Stimulated activated CD8-positive, alpha-beta memory T cell treated with anti-CD3 and anti-CD28 coated beads, Interleukin-7, amount 100 ng/mL, for 24 hours (primary cell): ENCODE measurements around the gene PTPN22.
A peak's percentile ranks its signal among the peaks of the same experiment; 100 is the strongest.

Experiments
- DNase-seq: peaks from one replicate; pipeline ENCODE4 v3.0.0-alpha.2; 2020; ENCODE audit warnings: low read depth

PTPN22 gene

DNA sequence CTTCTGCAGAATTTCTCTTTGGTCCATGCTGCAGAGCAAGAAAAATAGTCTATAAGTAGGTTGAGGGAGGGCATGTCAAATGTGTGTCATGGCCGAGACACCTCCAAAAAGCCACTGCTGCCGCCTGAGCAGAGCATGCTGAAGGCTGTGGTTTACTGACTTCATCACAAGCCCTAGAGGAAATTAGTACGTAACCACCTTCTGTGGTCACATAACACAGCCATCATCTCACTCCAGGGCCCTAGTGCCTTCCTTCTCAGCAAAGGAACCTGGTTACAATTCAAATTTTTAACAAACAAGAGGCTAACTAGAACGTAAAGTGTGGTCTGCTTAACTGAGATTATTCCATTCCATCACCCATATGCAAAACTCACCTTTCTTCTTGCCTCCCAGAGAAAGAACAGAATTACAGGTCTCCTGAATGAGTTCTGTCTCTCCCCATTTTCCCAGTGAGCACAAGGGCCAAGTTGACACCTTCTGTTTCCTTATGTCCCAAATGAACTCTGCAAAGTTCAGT, at the start of gene PTPN22:
Gene PTPN22 (minus strand): TSS at position 116 of the 517 bp plus-strand sequence.
- DNase-seq = peak; percentile 51

DNA sequence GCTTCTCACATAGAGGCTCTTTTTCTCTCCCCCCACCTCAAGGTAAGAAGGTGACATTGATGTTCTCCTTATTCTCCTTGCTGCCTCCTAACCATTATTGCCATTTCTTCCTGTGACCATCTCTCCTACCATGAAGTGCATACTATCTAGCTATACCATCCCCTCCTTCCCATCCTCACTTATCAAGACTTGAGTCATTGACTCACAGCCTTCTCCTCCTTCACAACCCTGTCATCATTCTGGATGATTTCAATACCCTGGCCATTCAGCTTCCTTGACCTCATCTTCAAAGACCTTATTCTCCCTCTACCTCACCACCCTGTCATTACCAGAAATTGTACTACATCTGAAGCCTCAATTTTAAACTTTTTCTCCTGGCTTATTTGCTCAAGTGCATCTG, 46.7 kb upstream of the PTPN22 start:
- DNase-seq = no peak

DNA sequence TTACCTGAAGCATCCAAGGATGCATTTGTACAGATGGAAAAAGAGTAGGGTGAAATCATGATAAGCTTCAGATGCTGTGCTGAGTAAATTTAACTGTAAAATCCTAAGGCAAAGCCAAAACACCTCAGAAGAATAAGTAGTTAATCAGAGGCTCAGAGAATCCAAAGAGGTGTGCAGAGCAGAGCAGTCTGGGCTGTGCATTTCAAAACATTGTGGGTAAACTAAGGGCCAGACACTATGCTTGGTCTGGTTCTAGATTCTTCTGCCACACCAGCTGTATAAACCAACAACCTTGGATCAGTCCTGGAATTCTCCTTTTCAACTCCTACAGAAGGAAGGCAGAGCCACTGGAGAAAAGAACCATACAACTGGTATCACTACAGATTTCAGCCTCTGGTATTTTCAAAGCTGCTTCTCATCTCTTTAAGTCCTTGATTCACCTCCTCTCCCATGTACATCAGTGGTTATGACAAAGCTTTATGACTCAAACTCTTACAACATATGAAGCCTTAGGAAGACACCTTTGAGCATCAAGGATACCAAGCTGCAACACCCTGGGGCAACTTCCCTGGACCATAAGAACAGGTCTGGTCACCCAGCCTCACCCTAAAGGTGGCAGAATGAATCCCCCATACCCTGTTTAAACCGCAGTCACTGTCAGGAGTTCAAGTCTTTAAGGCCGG, 46.0 kb upstream of the PTPN22 start:
- no peak for DNase-seq

DNA sequence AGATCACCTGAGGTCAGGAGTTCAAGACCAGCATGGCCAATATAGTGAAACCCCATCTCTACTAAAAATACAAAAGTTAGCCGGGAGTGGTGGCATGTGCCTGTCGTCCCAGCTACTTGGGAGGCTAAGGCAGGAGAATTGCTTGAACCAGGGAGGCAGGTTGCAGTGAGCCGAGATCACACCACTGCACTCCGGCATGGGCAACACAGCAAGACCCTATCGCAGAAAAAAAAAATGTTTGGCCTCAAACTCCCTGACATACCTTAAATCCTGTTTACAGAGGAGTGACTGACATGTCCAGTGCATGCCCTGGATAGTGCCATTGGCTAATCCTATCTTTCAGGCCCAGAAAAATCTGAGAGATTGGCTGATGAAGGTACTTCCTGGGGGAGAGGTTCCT, 45.5 kb upstream of the PTPN22 start:
- DNase-seq = no peak

DNA sequence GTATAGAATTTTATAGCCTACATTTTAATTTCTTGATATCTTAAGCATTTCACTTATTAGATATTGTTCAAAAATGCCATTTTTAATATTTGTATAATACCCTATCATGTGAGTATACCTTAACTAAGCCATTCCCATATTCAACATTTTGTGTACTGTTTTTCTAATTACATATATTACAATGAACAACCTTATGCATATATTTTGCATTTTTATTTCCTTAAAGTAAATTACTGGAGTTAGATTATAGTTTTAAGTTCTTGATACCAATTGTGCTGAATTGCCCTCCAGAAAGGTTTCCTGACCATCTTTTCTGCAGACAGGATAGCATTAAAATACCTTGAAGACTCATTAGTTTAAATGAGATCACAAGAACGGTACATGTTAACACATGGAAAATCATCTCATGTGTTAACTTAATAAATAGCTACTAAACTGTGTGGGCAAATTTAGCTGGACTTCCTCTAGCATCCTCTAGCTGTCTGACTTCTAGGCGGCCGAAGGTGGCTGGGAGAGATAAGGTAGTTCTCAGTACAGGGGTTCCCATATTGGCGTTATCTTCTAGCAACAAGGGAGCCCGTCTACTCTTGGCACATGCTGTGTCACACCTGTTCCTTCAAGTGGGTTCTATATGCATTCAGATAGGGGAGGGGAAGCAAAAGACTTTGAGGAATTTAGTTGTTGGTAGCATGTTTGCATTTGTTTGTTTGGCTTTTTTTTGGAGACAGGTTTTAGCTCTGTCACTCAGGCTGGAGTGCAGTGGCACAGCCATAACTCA, 42.6 kb upstream of the PTPN22 start:
- DNase-seq = no peak

DNA sequence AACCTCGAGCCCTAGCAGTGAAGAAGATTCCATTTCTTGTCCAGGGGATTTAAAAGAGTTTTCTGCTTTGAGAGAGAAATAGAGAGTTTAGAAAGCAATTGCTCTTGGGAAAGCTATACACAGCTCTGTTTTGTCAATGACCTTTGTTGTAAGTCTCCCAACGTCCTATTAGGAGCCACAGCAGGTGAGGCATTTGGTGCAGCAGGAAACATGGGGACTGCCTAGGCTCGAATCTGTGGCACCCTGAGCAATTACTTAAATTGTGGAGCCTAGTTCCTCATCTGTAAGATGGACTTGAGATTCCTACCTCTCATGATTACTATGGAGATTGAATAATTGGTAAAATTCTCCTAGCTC, 41.8 kb upstream of the PTPN22 start:
- no peak for DNase-seq

DNA sequence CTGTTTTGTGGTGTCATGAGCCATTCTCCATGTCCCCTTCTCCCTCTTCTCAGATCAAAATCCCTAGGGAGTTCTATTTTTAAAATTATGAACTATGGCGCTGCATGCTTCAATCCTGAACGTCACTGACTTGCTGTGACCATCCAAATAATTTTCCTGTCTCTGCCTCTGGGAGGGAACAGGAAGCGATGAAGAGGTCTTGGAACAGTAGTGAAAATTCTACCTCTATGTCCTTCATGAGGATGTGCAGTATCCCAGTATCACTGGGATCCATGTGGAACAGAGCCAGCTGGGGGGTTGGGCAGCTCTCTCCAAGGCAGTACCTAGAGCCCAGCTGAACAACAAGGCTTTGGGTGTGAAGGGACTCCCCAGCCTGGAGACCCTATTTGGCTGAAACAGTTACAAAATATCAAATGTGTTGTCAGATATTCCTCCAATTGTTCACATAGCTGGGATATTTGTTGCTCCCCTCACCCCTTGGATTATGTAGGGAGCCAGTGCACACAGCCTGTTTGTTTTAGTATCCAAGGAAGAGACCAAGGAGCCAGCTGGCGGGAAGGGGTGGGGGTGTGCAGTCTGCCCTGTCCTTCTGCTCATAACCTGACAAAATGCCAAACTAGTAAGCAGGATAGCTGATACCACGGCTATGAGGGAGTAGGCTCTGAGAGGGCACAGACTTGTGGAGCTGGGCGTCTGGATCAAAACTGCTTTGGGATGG, 41.2 kb upstream of the PTPN22 start:
- DNase-seq = no peak

DNA sequence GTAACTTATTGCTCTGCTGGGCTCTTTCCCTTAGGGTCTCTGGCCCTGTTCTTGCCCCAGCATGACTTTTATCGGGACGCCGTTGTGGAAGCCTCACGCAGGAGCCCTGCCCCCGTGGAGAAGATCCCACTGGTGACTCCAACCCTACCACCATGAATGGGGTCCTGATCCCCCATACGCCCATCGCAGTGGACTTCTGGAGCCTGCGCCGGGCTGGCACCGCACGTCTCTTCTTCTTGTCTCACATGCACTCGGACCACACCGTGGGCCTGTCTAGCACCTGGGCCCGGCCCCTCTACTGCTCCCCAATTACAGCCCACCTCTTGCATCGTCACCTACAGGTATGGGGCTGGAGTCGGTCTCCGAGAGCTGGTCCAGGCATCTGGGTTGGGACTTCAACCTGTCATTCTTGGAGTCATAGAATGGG, 33.9 kb upstream of the PTPN22 start:
- no peak for DNase-seq

DNA sequence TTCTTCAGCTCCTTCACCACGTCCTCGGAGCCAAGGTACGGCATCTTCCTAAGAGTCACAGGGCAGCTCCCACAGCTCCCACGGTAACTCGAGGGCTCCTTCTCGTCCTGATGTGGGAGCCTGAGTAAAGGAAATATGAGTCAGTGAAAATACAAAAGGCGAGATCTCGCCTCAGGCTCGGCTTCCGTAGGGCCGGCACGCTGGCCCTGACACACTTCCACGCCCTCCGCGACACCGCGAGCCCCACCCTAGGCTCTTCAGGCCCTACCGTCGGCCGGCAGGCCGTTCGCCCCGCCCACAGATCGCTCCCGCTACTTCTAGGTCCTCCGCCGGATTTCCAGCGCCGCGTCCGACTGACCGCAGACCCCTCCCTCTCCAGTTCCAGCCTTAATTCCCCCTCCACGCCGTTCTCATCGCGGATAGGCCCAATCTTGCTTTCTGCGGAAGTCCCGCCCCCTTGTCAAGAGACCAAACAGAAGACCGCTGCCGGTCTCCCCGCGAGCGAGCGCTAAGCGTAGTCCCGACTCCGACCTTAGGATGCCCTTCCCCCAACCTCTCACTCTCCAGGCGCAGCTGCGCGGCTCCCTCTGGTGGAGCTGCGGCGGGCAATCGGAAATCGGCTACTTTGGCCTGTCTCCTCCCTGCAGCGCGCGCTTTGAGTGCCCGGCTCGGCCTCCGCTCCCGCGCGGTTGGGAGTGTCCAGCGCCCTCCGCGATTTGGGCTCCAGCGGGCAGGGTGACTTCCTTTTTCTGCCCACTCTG, 33.3 kb upstream of the PTPN22 start, which contains the start of the genes AP4B1 and DCLRE1B:
Gene AP4B1 (minus strand): TSS at position 126 of the 761 bp plus-strand sequence. CDS start 82 bp downstream, at position 44.
Gene DCLRE1B (plus strand): TSS at position 653 of the 761 bp plus-strand sequence. CDS start 261 bp downstream, outside the sequence.
- peak; percentile 92 for DNase-seq

DNA sequence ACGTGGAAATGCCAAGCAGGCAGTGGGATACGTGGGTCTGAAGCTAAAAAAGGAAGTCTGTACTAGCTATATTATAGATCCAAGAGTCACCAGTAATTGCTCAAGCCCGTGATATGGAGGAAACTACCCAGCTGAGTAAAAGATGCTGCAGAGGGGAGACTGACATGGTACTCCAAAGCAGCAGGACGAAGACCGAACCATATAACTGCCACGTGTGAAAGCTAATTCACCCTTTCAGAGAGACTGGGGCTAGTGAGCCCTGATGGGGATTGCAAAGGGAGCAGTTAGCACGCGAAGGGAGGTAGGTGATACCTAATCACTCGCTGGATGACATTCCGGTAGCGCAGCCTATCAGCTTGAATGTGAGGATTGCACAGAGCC, 32.8 kb upstream of the PTPN22 start:
- no peak for DNase-seq

DNA sequence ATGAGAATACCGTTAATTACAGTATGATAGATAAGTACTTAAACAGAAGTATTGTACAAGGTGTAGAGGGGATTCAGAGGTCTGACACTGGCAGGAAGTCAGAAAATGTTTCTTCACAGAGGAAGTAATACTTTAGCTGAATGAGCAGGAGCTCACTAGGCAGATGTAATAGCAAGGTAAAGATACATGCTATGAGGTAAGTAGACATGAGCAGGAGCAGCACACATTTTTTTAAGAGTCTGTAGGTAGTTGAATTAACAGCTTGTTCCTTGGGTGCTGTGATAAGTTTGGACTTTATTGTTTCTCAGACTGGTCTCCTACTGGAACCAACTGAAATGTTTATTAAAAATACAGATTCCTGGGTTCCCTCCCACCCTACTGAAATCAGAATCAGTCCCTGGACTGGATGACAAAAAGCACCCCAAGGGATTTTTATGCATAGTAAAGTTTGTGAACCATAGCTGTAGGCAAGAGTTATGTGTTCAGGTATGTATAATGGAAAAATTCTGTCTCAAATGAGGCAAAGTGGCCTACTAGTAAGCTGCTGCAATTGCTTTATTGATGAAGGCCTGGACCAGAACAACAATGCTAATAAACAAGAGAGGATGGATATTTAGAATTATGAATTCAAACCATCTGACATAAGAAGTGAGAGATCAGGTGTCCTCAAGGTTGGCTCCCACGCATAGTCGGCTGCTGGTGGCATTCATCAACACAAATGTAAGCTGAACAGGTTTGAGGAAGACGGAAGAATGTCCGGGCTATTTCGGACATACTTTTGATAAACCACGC, 32.2 kb upstream of the PTPN22 start:
- DNase-seq = no peak

DNA sequence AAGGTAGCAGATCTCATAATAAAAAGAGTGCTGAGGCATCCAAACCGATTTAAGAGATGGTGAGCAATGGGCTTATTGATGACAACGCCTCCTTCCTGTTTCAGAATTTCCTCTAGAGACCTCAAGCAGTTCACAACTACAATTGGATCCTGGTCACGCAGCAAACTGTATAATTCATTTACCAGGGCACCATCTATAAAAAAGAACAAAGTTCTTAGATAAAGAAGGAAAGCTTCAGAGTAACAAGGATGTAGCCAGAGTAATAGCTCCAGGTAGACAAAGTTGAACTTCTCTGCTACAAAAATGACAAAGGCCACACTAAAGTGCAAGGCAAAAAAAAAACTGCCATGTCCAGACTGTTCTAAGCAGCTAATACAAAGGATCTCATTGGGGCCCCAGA, 29.7 kb upstream of the PTPN22 start:
- no peak for DNase-seq

DNA sequence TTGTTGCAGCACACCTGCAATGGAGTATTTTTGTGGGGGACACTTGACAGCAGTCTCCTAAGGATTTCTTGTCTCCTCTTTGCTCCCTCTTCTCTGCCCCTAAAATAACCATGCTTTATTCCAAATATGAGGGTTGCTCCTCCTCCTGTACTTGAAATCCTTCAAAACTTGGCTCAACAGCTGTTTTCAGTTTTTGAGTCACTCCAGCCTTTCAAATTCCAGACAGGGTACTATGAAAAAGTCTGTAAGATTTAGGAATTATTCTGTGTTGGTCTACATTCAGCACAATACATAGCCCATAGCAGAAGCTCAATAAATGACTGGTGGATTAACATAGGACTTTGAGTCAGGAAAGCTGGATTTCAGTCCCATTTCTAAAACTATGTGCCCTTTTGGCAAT, 27.6 kb upstream of the PTPN22 start:
- DNase-seq = no peak

DNA sequence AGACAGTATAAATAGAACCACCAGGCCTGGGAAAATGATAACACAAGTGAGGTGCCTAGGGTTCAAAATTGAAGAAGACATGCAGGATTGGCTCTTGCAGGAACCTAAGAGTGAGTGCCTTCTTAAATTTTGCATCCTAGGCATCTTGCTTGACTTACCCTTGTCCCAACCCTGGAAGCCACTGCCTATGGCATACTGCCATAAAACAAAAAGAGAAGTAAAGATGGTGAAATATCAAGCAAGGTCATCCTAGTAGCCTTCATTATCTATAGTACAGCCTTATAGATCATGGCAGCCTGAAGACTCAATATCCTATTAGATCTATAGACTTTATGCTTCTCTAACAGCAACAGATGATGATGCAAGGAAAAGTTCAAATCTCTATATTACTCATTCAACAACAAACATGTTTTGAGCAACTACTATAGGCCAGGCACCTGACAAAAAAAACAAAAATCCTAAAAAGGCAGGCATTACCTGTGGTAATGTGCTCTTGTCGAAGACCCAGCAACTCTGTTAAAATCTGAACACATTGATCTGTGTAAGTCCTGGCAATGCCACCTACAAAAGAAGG, 26.8 kb upstream of the PTPN22 start:
- no peak for DNase-seq

DNA sequence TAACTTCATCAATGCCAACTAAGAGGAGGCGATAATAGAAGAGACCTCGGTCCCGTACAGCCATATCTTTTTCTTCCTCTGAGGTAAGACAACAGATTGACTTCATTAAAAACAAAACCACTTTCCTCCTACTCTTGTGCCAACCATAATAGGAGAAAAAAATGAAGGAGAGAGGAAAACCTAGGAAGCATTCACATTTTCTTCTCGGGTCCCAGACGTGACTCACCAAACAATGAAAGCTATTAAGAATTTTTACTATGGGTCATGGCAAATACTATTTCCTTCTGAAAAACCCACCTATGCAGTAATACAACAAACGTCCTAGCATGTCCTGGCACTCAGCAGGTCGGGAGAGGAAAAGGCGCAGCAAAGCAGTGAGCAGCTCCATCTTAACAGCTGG, 24.4 kb upstream of the PTPN22 start:
- no peak for DNase-seq

DNA sequence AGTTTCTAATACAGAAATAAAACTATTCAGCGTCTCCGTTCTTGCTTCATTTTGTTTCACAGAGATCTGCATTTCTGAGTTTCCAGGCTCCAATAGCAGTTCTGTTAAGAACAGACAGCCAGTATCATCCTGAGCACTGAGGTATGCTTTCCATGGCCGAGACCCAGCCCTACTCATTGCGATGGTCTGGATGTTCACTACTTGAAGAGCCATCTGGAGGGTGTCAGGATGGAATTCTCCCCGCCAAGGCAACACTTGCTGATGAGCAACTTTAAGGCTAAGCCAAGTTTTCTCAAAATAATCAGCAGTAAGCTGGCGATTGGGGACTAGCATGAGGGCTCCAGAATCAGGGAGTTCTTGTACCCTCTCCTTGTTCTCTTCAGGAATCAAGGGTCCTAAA, 23.6 kb upstream of the PTPN22 start:
- DNase-seq = no peak

DNA sequence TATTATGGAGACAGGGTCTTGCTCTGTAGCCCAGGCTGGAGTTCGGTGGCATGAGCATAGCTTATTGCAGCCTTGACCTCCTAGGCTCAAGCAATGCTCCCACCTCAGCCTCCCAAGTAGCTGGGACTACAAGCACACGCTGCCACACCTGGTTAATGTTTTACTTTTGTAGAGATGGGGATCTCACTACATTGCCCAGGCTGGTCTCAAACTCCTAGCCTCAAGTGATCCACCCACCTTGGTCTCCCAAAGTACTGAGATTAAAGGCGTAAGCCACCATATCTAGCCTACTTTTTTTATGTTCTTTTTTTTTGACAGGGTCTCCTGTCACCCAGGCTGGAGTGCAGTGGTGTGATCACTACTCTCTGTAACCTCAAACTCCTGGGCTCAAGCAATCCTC, 21.8 kb upstream of the PTPN22 start:
- DNase-seq = no peak

DNA sequence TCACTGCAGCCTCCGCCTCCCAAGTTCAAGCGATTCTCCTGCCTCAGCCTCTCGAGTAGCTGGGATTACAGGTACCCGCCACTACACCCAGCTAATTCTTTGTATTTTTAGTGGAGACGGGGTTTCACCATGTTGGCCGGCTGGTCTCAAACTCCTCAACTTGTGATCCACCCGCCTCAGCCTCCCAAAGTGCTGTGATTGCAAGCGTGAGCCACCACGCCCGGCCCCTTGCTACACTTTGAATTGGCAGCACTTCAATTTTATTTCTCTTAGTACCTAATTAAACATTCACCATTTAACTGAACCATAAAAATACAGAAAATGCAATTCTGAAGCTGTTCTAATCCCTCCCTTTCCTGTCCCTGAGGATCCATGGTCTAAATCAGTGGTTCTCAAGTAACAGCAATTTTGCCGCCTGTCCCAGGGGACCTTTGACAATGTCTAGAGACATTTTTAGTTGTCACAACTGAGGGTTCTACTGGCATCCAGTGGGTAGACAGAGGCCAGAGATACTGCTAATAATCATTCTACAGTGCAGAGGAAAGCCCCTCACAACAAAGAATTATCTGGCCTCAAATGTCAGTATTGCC, 20.2 kb upstream of the PTPN22 start:
- DNase-seq = no peak

DNA sequence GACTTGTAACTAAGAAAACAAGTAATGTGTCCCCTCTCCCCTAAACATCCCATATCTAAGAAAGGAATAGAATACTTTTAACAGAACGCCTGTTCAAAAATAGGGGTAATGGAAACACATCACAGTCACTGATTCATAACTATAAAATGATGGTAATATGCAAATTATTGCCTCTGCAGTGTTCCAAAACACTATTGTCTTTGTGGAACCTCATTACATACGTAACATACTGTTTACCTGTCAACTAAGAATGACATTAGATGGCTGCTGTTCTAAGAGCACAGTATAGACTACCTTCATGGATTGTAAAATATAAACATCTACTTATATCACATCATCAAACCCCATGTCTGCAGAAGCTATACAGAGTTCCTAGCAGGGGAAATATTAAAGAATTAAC, 19.3 kb upstream of the PTPN22 start:
- no peak for DNase-seq

DNA sequence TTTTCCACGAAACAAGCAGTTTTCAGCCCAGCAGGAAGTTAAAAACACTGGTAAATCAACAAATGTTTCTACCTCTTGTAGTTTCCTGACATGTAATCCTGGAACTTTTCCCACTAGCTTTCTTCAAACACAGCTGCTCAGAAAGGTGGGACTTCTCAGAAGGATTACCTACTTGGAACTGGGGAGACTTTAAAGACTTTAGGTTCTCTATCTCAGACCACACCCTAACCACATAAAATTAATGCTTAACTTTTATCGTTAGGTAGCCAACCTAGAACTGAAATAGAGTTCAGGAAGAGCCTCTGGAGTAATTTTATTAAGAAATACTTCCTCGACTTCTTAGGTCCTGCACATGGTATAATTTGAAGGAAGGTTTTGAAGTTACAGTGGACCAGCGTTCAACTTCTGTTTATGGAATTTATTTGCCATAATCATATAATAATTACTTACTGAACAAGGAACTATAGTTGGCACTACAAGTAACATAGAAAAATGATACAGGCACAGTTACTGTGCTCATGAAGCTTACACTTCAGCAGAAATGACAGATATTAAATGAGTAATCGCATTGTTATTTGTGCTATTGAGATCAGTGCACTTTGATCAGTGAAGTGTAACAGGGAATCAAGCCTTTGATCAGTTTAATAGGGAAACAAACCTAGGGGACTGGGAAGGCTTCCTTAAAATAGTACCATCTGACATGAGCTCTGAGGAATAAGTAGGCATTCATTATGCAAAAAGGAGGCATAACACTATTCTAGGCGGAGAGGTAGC, 16.1 kb upstream of the PTPN22 start, which contains the start of gene BCL2L15:
Gene BCL2L15 (minus strand): TSS at position 180 of the 774 bp plus-strand sequence. CDS start 206 bp downstream, outside the sequence.
- DNase-seq = no peak
